ENCODE results near the gene ANKFN1. TPM values are rescaled to one million over a fixed set of nuclear protein-coding genes. Genes with fewer than 3 reads are reported as not detected.

Gene ANKFN1
- polyA plus RNA-seq, 3 donors: not detected

- peaks cover 0 to 3% of the 10 kb centered on the region in 2 donors for H3K9me3 ChIP-seq (replicated peaks in 1 of 2; ENCODE audit: control insufficient read depth in 1 of 2, insufficient read depth in 1 of 2, low read length in 2 of 2)
- Mint-ChIP-seq H3K9me3 (peaks cover 4 to 19% (median 6%) of the 10 kb centered on the region in 7 donors), H3K27ac (no peak overlapping the region), H3K4me3 (no peak overlapping the region), H3K27me3 (ENCODE audit: low read depth in 3 of 3) (peaks cover 0 to under 1% (median 0%) of the 10 kb centered on the region in 3 donors), H3K36me3 (no peaks in the 10 kb centered on the region), H3K4me1 (no peaks in the 10 kb centered on the region)
- H3K9ac ChIP-seq (ENCODE audit: insufficient read depth, low read length, poor library complexity, severe bottlenecking): no peak overlapping the region
- H2AFZ ChIP-seq (ENCODE audit: insufficient read depth, low read depth, low read length, poor library complexity, severe bottlenecking): no peak overlapping the region
- H3K4me3 ChIP-seq (replicated peaks in 1 of 3; ENCODE audit: low read depth in 2 of 3, low read length in 3 of 3): no peak overlapping the region
- intact Hi-C loops (cut with micrococcal nuclease): no loop called here
- H3K27me3 ChIP-seq (ENCODE audit: control insufficient read depth in 2 of 2, insufficient read depth in 2 of 2, low read length in 2 of 2): no peaks in the 10 kb centered on the region
- no peak overlapping the region for H3K27ac ChIP-seq (ENCODE audit: low read depth in 1 of 2, low read length in 2 of 2)
- H3K4me1 ChIP-seq (ENCODE audit: control insufficient read depth in 1 of 2, insufficient read depth in 2 of 2, low read length in 2 of 2): no peaks in the 10 kb centered on the region
- H4K20me1 ChIP-seq (ENCODE audit: insufficient read depth, low read length): no peaks in the 10 kb centered on the region
- no peaks in the 10 kb centered on the region for H3K36me3 ChIP-seq (replicated peaks in 1 of 2; ENCODE audit: control insufficient read depth in 1 of 2, insufficient read depth in 2 of 2, low read length in 2 of 2)
- no peak overlapping the region for H3K4me2 ChIP-seq (replicated peaks; ENCODE audit: extremely low read depth, low read length, poor library complexity, severe bottlenecking)
- no peaks in the 10 kb centered on the region for H3K79me2 ChIP-seq (ENCODE audit: insufficient read depth, low read length)
- no peak for DNase-seq
- no peak for TF ChIP-seq CTCF (IDR thresholded peaks at IDR 0.05)
- no CpG with 5 or more reads among the region's 3 CpGs for WGBS (ENCODE audit: insufficient coverage)
Observed at GRCh38 chr17:56471696-56472095, 318.4 kb downstream of the ANKFN1 start.

- Histone ChIP-seq H4K20me1 (ENCODE audit: insufficient read depth, low read length) (no peaks in the 10 kb centered on the region), H3K9ac (ENCODE audit: insufficient read depth, low read length, poor library complexity, severe bottlenecking) (no peak overlapping the region), H3K4me2 (replicated peaks; ENCODE audit: extremely low read depth, low read length, poor library complexity, severe bottlenecking) (no peak overlapping the region), H3K79me2 (ENCODE audit: insufficient read depth, low read length) (no peaks in the 10 kb centered on the region), H3K4me1 (ENCODE audit: control insufficient read depth in 1 of 2, insufficient read depth in 2 of 2, low read length in 2 of 2) (no peaks in the 10 kb centered on the region), H3K9me3 (replicated peaks in 1 of 2; ENCODE audit: control insufficient read depth in 1 of 2, insufficient read depth in 1 of 2, low read length in 2 of 2) (peaks cover 0 to 3% of the 10 kb centered on the region in 2 donors), H3K36me3 (replicated peaks in 1 of 2; ENCODE audit: control insufficient read depth in 1 of 2, insufficient read depth in 2 of 2, low read length in 2 of 2) (no peaks in the 10 kb centered on the region), H2AFZ (ENCODE audit: insufficient read depth, low read depth, low read length, poor library complexity, severe bottlenecking) (no peak overlapping the region), H3K4me3 (replicated peaks in 1 of 3; ENCODE audit: low read depth in 2 of 3, low read length in 3 of 3) (no peak overlapping the region), H3K27ac (ENCODE audit: low read depth in 1 of 2, low read length in 2 of 2) (no peak overlapping the region), H3K27me3 (ENCODE audit: control insufficient read depth in 2 of 2, insufficient read depth in 2 of 2, low read length in 2 of 2) (no peaks in the 10 kb centered on the region)
- no peak overlapping the region for H3K27ac Mint-ChIP-seq
- H3K36me3 Mint-ChIP-seq: no peaks in the 10 kb centered on the region
- no CpG with 5 or more reads among the region's 1 CpG for WGBS (ENCODE audit: insufficient coverage)
- no peak for TF ChIP-seq CTCF (IDR thresholded peaks at IDR 0.05)
- no peak overlapping the region for H3K4me3 Mint-ChIP-seq
- H3K4me1 Mint-ChIP-seq: no peaks in the 10 kb centered on the region
- intact Hi-C loops (cut with micrococcal nuclease): no loop called here
- DNase-seq: no peak
- H3K9me3 Mint-ChIP-seq: peaks cover 4 to 16% (median 6%) of the 10 kb centered on the region in 7 donors
- no peaks in the 10 kb centered on the region for H3K27me3 Mint-ChIP-seq (ENCODE audit: low read depth in 3 of 3)
Observed at GRCh38 chr17:56475116-56475515, 321.8 kb downstream of the ANKFN1 start.
